Liver (tissue), 9 donors: ENCODE results near the gene KCTD16. TPM values are rescaled to one million over a fixed set of nuclear protein-coding genes. Genes with fewer than 3 reads are reported as not detected.

Source experiments
- DNase-seq: peaks from one replicate; pipeline ENCODE4 v3.0.0-alpha.2; 2017; ENCODE audit warnings: low spot score
- H3K27ac ChIP-seq, 2 donors: one replicate each; pipeline ENCODE4 v1.7.0; 2013; ENCODE audit warnings: inconsistent platforms in 2 of 2, low read length in 2 of 2, control low read depth in 1 of 2, low read depth in 1 of 2, mild to moderate bottlenecking in 1 of 2
- H3K27me3 ChIP-seq, 4 donors: one replicate each; pipeline versions ENCODE4 v1.6.1 to v1.7.0; 2013; ENCODE audit warnings: low read length in 3 of 4, inconsistent platforms in 1 of 4, mild to moderate bottlenecking in 1 of 4, moderate library complexity in 1 of 4; ENCODE audit not compliant: control insufficient read depth in 4 of 4, insufficient read depth in 4 of 4
- H3K36me3 ChIP-seq, 4 donors: one replicate each; pipeline versions ENCODE4 v1.6.1 to v1.7.0; 2013; ENCODE audit warnings: low read length in 3 of 4, mild to moderate bottlenecking in 3 of 4, low read depth in 1 of 4, moderate library complexity in 1 of 4; ENCODE audit not compliant: control insufficient read depth in 4 of 4, insufficient read depth in 3 of 4
- H3K4me1 ChIP-seq, 4 donors: one replicate each; pipeline versions ENCODE4 v1.6.1 to v1.7.0; 2013; ENCODE audit warnings: low read length in 3 of 4, mild to moderate bottlenecking in 3 of 4, moderate library complexity in 1 of 4; ENCODE audit not compliant: control insufficient read depth in 4 of 4, insufficient read depth in 4 of 4
- H3K4me3 ChIP-seq, 3 donors: one replicate each; pipeline versions ENCODE4 v1.6.1 to v1.7.0; 2013; ENCODE audit warnings: low read length in 3 of 3, control low read depth in 1 of 3, low read depth in 1 of 3, mild to moderate bottlenecking in 1 of 3
- H3K9ac ChIP-seq, 2 donors: one replicate each; pipeline ENCODE4 v1.7.0; 2013; ENCODE audit warnings: low read length in 2 of 2, mild to moderate bottlenecking in 2 of 2, moderate library complexity in 2 of 2, control low read depth in 1 of 2, low read depth in 1 of 2
- H3K9me3 ChIP-seq, 4 donors: one replicate each; pipeline versions ENCODE4 v1.6.1 to v1.7.0; 2013; ENCODE audit warnings: low read length in 3 of 4; ENCODE audit not compliant: control insufficient read depth in 4 of 4
- ATF3 ChIP-seq: IDR thresholded peaks from 2 replicates; pipeline ENCODE4 v1.6.1; 2016; ENCODE audit warnings: antibody characterized with exemption
- CTCF ChIP-seq: fragments of 150-350 bp; IDR thresholded peaks from 2 replicates; pipeline ENCODE4 v1.5.1; 2017; ENCODE audit warnings: improper control_type of control experiment, low read depth, low read length; ENCODE audit not compliant: missing input control
- EGR1 ChIP-seq, 2 donors: IDR thresholded peaks; 2 replicates each; pipeline ENCODE4 v1.6.1; 2016 to 2018; ENCODE audit warnings: antibody characterized with exemption in 2 of 2, low read depth in 2 of 2
- FOXA1 ChIP-seq: IDR thresholded peaks from 2 replicates; pipeline ENCODE4 v1.6.1; 2016; ENCODE audit warnings: antibody characterized with exemption
- FOXA2 ChIP-seq: IDR thresholded peaks from 2 replicates; pipeline ENCODE4 v1.6.1; 2016; ENCODE audit warnings: antibody characterized with exemption
- GABPA ChIP-seq, 2 donors: IDR thresholded peaks in 1 of 2; conservative IDR thresholded peaks in 1 of 2; 2 replicates each; pipeline ENCODE4 v1.6.1; 2016; ENCODE audit warnings: antibody characterized with exemption in 2 of 2, mild to moderate bottlenecking in 1 of 2, moderate library complexity in 1 of 2
- HNF4A ChIP-seq, 2 donors: conservative IDR thresholded peaks; 2 replicates each; pipeline ENCODE4 v1.6.1; 2016; ENCODE audit warnings: antibody characterized with exemption in 2 of 2, mild to moderate bottlenecking in 2 of 2
- HNF4G ChIP-seq: IDR thresholded peaks from 2 replicates; pipeline ENCODE4 v1.6.1; 2016; ENCODE audit warnings: antibody characterized with exemption
- JUND ChIP-seq, 2 donors: IDR thresholded peaks; 2 replicates each; pipeline ENCODE4 v1.6.1; 2016; ENCODE audit warnings: antibody characterized with exemption in 2 of 2
- MAX ChIP-seq: IDR thresholded peaks from 2 replicates; pipeline ENCODE4 v1.6.1; 2016; ENCODE audit warnings: antibody characterized with exemption
- NR2F2 ChIP-seq: IDR thresholded peaks from 2 replicates; pipeline ENCODE4 v1.6.1; 2016; ENCODE audit warnings: antibody characterized with exemption
- RAD21 ChIP-seq, 2 donors: IDR thresholded peaks; 2 replicates each; pipeline ENCODE4 v1.6.1; 2016; ENCODE audit warnings: antibody characterized with exemption in 2 of 2, mild to moderate bottlenecking in 2 of 2
- REST ChIP-seq: IDR thresholded peaks from 2 replicates; pipeline ENCODE4 v1.6.1; 2016; ENCODE audit warnings: antibody characterized with exemption, mild to moderate bottlenecking
- RXRA ChIP-seq, 2 donors: IDR thresholded peaks; 2 replicates each; pipeline ENCODE4 v1.6.1; 2017 to 2018; ENCODE audit warnings: antibody characterized with exemption in 2 of 2, mild to moderate bottlenecking in 1 of 2
- SP1 ChIP-seq: IDR thresholded peaks from 2 replicates; pipeline ENCODE4 v1.6.1; 2018; ENCODE audit warnings: antibody characterized with exemption, mild to moderate bottlenecking
- TAF1 ChIP-seq: conservative IDR thresholded peaks from 2 replicates; pipeline ENCODE4 v1.6.1; 2016; ENCODE audit warnings: antibody characterized with exemption, mild to moderate bottlenecking
- YY1 ChIP-seq: IDR thresholded peaks from 2 replicates; pipeline ENCODE4 v1.6.1; 2016; ENCODE audit warnings: antibody characterized with exemption, mild to moderate bottlenecking
- ZBTB33 ChIP-seq: IDR thresholded peaks from 2 replicates; pipeline ENCODE4 v1.6.1; 2016; ENCODE audit warnings: antibody characterized with exemption
- WGBS: extraction: QIAGEN DNeasy Blood & Tissue Kit; methylation state at CpG from one replicate; pipeline ENCODE4 v1.1.7; 2013; 5-methylcytosine and 5-hydroxymethylcytosine counted together
- polyA plus RNA-seq, 2 donors: library from polyadenylated mRNA; stranded (reverse) in 1 of 2; unstranded in 1 of 2; fragments of 200-250 nt in 1 of 2; fragments of >200 nt in 1 of 2; fragmentation: Nextera tagmentation in 1 of 2; extraction: Ambion mirVana in 1 of 2; gene quantifications; one replicate each; pipeline versions ENCODE4 v1.2.1 to v1.2.3, GENCODE V29; 2013 to 2015
- total RNA-seq, 2 donors: library from RNA; depleted of rRNA; stranded (reverse); fragments of >200 nt; gene quantifications; one replicate each; pipeline ENCODE4 v1.2.3, GENCODE V29; 2014
- donor health status: healthy.
- donor health status: healthy.
- donor health status: healthy.
- donor health status: healthy.
- donor health status: healthy.

Gene KCTD16
- total and polyA plus RNA-seq, 4 donors: under 0.01 to 0.05 (median 0.01) TPM; not detected in 1

GRCh38 chr5:144191531-144191930 is 20.9 kb downstream of the KCTD16 start:
- Histone ChIP-seq H3K9ac (no peak overlapping the region), H3K27ac (no peak overlapping the region), H3K9me3 (no peaks in the 10 kb centered on the region), H3K4me1 (peaks cover 0 to 5% (median 1%) of the 10 kb centered on the region in 4 donors), H3K4me3 (no peak overlapping the region), H3K27me3 (peaks cover 0 to 8% (median 0%) of the 10 kb centered on the region in 4 donors), H3K36me3 (no peaks in the 10 kb centered on the region)
- DNase-seq: no peak
- 74% methylated on average over 3 of the region's 3 CpGs for WGBS
- TF ChIP-seq NR2F2 (no peak), RAD21 (IDR thresholded peaks at IDR 0.05) (no peak), EGR1 (IDR thresholded peaks at IDR 0.05; ENCODE audit: low read depth in 2 of 2) (no peak), FOXA2 (no peak), YY1 (no peak), TAF1 (no peak), SP1 (no peak), REST (no peak), ATF3 (no peak), FOXA1 (no peak), HNF4A (conservative IDR thresholded peaks at IDR 0.05) (no peak), ZBTB33 (no peak), JUND (IDR thresholded peaks at IDR 0.05) (no peak), MAX (no peak), CTCF (no peak), HNF4G (no peak), RXRA (IDR thresholded peaks at IDR 0.05) (no peak), GABPA (IDR thresholded peaks at IDR 0.05 in 1 of 2, conservative IDR thresholded peaks at IDR 0.05 in 1 of 2) (no peak)
